Measurements from ENCODE around the gene ZNF14. TPM values are rescaled to one million over a fixed set of nuclear protein-coding genes. Genes with fewer than 3 reads are reported as not detected.

Gene ZNF14
- total RNA-seq, 4 donors from 2014 or later = 5.0 to 8.5 (median 5.5) TPM

DNA sequence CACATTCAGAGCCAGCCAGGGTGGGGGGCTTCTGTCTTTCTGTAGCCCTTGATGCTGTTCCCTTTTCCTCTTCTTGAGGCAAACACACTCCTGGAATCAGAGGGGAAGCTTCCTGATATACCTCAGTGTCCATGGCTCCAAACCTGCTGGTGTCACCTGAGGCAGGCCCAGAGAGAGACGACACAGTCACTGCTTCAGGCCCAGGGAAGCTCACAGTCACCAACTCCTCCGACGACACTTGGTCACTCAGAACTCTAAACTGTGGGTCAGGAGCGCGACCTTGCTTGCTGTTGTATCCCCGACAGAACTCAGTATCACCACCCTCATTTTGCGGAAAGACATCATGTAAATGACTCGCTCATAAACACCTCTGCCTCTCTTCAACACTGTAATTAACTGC lies 70.6 kb downstream of the ZNF14 start:
- DNase-seq (ENCODE audit: low spot score) (no peak), ATAC-seq (ENCODE audit: low FRiP score) (no peak)
- TF ChIP-seq, protein P1, sequence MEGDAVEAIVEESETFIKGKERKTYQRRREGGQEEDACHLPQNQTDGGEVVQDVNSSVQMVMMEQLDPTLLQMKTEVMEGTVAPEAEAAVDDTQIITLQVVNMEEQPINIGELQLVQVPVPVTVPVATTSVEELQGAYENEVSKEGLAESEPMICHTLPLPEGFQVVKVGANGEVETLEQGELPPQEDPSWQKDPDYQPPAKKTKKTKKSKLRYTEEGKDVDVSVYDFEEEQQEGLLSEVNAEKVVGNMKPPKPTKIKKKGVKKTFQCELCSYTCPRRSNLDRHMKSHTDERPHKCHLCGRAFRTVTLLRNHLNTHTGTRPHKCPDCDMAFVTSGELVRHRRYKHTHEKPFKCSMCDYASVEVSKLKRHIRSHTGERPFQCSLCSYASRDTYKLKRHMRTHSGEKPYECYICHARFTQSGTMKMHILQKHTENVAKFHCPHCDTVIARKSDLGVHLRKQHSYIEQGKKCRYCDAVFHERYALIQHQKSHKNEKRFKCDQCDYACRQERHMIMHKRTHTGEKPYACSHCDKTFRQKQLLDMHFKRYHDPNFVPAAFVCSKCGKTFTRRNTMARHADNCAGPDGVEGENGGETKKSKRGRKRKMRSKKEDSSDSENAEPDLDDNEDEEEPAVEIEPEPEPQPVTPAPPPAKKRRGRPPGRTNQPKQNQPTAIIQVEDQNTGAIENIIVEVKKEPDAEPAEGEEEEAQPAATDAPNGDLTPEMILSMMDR (IDR thresholded peaks at IDR 0.05) = no peak

DNA sequence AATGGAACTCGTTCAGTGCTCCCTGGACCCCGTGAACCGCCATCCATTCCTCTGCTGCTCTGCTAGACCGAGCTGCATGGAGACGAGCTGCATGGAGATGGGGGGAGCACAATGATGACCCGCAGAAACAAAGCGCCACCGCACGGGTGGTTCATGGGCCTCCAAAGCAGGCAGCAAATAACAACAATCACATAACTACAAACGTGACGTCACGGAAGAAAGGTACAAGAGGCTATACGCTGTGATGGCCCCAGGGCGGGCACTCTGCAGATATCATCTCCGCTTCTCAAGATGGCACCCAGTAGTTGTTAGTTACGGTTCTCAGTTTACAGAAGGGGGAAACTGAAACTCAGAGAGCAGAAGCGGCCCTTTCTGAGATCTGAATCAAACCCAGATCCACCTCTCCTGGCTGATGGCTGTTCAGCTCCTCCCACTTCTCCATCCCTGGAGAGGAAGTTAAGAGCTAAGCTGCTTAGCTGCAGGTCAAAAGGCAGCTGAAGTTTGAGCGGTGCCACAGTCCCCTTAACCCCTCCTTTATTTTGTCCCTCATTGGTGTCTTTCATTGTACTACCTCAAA lies 71.1 kb downstream of the ZNF14 start:
- ATAC-seq (ENCODE audit: low FRiP score) = no peak
- DNase-seq (ENCODE audit: low spot score) = no peak
- TF ChIP-seq, protein P1 (IDR thresholded peaks at IDR 0.05) = no peak

DNA sequence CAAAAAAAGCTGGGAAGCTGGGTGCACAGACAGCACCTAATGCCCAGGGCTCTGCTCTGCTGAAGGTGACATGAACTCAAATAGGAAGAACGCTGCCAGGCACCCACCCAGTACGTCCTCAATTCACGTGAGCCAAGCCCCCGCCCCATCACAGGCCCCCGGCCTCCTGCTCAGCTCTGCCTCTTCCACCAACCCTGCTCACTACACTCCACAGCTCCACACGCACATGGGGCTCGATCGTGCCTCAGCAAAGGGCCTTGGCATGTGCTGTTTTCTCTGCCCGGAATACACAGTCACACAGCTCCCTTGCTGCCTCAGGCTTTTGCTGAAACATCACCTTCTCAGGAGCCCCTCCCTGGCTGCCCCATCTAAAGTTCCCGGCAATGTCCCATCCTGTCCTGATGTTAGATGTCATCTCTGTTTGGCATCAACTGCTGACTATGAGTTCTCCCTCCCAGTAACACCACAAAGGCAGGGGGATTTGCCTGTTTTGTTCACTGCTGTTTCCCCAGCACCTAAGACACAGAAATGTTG lies 71.7 kb downstream of the ZNF14 start:
- DNase-seq (ENCODE audit: low spot score) = no peak
- TF ChIP-seq, protein P1 (IDR thresholded peaks at IDR 0.05) = no peak
- no peak for ATAC-seq (ENCODE audit: low FRiP score)

Small RNA genes lying within 50 kb of the gene (small RNA-seq; reads per million reads assigned to genes)
- gene AC011458.2 = not detected
- gene AC011477.5 = not detected

Other genes with a start within 250 kb of the ZNF14 start
- gene TSSK6, start 217.6 kb downstream of the ZNF14 start, total RNA-seq = 1 to 10 TPM in 2 of 4 donors, under 1 TPM in 1, not detected in 1; 0.75 to 3.6 (median 1.3) TPM
- 10 to 100 TPM; 57.4 to 97.2 (median 63.9) TPM for gene NDUFA13, start 216.9 kb downstream of the ZNF14 start, total RNA-seq
- gene YJEFN3, start 204.2 kb downstream of the ZNF14 start, total RNA-seq = 1 to 10 TPM in 1 of 4 donors, under 1 TPM in 3; 0.75 to 1.1 (median 0.90) TPM
- 1 to 10 TPM in 1 of 4 donors, under 1 TPM in 3; 0.28 to 2.2 (median 0.38) TPM for gene CILP2, start 194.8 kb downstream of the ZNF14 start, total RNA-seq
- gene PBX4, start 114.4 kb downstream of the ZNF14 start, total RNA-seq = 10 to 100 TPM in 1 of 4 donors, 1 to 10 TPM in 3; 2.2 to 10.1 (median 3.5) TPM
- gene LPAR2, start 104.9 kb downstream of the ZNF14 start, total RNA-seq = 10 to 100 TPM in 1 of 4 donors, 1 to 10 TPM in 3; 6.5 to 26.0 (median 7.7) TPM
- gene GMIP, start 89.5 kb downstream of the ZNF14 start, total RNA-seq = 10 to 100 TPM in 3 of 4 donors, 1 to 10 TPM in 1; 7.7 to 47.3 (median 18.7) TPM
- 100 to 1,000 TPM; 100 to 255 (median 143) TPM for gene ATP13A1, start 69.4 kb downstream of the ZNF14 start, total RNA-seq
- 1 to 10 TPM; 3.0 to 9.1 (median 6.3) TPM for gene ZNF101, start 64.3 kb downstream of the ZNF14 start, total RNA-seq
- gene ZNF506, start 88.6 kb upstream of the ZNF14 start, total RNA-seq = 10 to 100 TPM; 20.0 to 47.6 (median 24.0) TPM
- 10 to 100 TPM in 1 of 4 donors, 1 to 10 TPM in 3; 3.0 to 12.8 (median 6.2) TPM for gene ZNF253, start 132.8 kb upstream of the ZNF14 start, total RNA-seq
- 1 to 10 TPM; 1.9 to 6.9 (median 4.0) TPM for gene ZNF93, start 167.8 kb upstream of the ZNF14 start, total RNA-seq

Measured in omental fat pad (tissue), 4 donors.